Fibroblast of the conjunctiva (primary cell): ENCODE measurements around the gene TBXAS1.
"Not testable (repeated sequence)": the region's sequence is repeated elsewhere in the genome, so short reads cannot be mapped to it uniquely, and the experiment has no call there.

Source experiments
- DNase-seq: peaks from one replicate; pipeline ENCODE4 v3.0.0-alpha.2; 2010; ENCODE audit warnings: low read depth

Gene TBXAS1

DNA sequence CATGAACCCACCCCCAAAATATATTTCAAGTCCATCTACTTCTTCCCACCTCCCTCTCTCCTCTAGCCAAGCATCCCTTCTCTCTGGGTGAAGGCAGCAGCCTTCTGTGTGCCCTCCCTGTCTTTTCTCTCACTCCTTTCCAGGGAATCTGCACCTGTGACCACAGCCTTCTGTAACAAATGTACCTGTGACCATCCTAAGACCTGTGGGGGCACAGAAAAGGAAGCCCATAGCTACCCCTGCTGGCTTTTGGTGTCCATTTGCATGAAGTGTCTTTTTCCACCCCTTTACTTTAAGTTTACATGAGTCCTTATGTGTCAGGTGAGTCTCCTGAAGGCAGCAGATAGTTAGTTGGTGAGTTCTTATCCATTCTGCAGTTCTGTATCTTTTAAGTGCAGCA is 2.0 kb upstream of the TBXAS1 start:
- DNase-seq: no peak

DNA sequence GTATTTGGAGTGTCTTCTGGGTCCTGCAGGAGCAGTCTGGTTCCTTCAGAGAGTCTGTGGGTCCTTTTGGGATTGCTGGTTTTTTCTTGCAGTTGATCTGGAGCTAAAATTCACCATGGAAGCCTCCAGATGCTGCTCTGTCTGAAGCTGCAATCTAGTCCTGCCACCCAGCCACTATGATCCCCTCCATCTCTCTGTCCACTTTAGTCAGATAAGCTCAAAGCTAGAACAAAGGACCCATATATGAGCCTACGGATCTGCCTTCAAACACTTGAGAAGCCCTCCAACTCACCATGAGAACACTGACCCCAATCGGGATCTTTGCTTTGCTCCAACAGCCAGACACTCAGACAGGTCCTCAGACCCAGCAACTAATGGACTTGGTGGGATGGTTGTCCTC is 618 bp upstream of the TBXAS1 start:
- DNase-seq: no peak

DNA sequence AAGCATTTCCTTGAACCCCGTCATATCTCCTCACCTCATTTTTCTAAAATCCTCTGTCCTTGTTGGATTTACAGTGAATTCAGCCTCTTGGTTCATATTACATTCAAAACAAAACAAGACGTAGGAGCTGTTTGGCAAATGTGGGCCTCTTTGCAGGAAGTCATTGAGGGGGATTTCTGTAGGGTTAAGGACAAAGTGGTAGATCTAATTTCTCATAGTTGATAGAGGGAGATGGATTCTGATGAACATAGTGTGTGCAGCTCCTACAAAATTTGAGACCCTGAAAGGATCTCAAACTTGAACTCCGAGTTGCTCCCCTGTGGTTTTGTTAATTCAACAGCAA is 682 bp downstream of the TBXAS1 start:
- no peak for DNase-seq

DNA sequence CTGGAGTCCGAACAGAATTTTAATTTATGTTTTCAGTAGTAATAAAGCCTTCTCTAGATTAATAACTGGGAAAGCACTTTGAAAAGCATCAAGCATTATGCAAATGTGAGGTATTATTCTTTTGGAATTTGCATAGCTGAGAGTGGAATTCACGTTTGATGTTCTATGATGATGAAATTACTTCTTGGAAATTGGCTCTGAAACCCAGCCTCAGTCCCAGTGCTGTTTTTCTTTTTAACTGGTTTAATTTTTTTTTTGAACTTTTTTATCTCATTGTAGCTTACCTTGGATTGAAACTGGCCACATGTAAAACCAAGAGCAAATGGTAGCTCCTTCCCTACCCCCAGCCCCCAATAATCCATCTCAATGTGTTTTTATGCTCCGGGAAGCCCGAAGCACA is 1.2 kb downstream of the TBXAS1 start:
- no peak for DNase-seq

DNA sequence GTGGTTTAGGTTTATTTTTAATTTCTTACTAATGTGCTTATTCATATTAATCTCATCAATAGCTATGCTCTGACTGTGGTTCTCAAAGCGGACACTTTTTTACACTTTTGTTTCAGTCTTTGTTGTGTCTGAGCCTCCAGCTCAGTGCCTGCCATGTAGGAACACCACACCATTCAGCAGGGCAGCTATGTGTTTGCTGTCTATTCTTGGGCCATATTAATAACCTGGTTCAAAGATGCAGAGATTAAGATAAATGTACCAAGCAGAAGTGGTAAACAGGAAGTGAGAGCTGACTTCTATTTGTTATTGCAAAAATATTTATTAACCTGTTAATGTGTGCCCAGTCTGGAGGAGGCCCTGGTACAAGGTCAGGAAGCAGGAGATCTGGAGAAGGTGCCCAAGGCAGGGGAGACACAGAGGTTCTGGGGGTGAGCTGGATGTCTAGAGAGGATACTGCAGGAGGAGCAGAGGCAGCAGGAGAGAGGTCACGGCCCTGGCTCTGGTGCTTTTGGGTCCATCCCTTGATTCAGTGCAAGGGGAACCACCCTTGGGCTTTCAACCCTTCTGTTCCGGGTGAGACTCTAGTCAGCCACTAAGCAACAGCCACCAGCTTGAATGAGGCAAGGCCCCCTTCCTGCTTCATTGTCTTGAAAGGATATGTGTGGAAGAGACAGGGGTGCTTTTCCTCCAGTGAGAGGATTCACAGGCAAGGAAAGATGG is 1.9 kb downstream of the TBXAS1 start:
- no peak for DNase-seq

DNA sequence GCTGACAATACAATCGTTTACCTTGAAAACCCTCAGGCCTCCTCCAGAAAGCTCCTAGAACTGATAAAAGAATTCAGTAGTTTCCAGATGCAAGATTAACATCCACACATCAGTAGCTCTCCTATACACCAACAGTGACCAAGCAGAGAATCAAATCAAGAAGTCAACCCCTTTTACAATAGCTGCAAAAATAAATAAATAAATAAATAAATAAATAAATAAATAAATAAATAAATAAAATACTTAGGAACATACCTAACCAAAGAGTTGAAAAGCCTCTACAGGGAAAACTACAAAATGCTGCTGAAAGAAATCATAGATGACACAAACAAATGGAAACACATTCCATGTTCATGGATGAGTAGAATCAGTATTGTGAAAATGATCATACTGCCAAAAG is 6.8 kb downstream of the TBXAS1 start:
- DNase-seq: not testable (repeated sequence)

DNA sequence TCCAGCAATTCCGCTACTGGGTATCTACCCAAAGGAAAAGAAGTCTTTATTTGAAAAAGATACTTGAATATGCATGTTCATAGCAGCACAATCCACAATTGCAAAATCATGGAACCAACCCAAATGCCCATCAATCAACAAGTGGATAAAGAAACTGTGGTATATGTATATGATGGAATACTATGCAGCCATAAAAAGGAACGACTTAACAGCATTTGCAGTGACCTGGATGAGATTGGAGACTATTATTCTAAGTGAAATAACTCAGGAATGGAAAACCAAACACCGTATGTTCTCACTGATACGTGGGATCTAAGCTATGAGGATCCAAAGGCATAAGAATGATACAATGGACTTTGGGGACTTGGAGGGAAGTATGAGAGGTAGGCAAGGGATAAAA is 8.2 kb downstream of the TBXAS1 start:
- DNase-seq: not testable (repeated sequence)

DNA sequence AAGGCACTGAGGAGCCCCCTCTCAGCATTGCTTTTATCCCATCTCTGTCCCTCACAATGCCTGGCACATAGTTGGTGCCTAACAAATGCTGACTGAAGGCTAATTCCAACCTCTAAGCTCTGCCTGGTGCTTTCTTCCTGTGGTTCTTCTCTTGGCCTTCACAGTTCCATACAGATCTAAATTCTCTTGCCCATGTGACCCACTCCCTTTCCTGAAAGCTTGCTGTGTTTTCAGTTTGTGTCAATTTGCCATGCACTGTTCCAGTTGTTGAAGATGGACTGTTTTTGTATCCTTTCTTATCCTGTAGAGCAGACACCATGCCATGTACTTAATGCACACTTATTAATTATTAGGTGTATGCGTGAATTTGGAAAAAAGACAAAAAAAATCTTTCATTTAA is 9.2 kb downstream of the TBXAS1 start:
- no peak for DNase-seq

DNA sequence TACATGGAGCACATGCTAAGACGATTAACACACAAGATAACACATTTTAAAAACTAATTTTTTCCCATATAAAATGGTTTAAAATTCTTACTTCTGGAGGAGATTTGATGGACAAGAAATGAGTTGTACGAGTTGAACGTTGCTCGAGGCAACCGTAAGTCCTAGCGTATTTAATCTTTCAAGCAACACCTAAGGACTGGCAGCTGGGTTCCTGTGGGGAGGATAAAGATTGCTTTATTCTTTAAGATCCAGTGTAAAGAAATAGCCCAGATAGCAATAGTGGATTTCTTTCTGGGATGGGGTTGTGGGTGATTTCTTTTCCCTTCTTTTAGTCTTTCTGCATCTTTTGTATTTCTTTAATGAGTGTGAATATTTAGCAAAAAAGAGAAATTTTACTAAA is 9.8 kb downstream of the TBXAS1 start:
- DNase-seq: no peak

DNA sequence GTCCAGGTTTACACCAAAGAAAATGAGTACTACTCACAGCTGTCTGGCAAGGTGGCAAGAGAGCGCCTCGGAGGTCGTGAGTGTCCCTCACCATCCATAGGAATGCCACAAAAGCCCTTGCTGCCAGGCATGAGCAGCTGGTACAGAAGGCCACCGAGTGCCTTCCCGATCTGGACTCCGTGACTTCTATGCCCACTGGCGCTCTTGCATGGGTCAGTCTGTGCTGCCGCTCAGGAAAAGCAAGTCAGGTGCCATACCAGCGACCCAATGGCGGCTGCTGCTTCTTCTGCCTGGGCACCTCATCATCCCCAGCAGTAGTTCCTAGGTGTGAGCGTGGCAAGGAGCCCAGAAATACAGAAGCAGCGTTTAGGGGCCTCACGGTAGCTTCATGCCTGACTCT is 11.7 kb downstream of the TBXAS1 start:
- no peak for DNase-seq

DNA sequence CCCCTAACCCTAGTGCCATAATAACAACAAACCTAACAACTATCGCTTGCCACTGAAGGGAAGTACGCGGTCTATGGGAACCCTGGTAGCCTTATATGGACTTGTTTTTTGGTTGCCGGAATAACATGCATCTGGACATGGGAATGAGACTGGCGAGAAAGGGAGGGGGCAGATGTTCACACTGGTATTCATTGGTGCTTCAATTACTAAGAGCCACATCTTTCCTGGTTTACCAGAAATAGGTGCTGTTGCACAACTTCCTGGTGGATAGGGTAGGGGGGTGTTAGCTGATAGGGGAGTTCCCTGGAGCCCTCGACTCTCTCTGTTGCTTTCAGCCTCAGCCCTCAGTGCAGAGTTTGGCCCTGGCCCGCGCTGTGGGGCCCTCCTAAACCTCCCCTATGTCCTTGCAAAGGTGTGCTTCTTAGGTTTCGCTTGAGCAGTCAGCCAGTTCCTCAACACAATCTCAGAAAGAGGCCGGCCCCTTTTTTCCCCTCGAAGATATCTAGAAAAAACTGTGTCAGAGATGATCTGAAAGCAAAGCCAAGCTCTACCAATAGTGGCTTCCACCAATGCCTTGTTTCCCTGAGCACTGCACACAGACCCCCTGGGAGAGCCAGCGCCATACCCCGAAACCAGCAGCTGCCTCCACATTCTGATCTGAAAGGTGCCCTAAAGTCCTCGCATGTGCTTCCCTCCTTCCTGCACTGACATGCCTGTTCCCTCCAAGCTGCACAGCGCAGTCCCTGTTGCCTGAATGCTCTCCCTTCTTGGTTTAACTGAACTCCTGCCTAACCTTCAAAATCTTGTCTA is 13.5 kb downstream of the TBXAS1 start:
- DNase-seq: no peak

DNA sequence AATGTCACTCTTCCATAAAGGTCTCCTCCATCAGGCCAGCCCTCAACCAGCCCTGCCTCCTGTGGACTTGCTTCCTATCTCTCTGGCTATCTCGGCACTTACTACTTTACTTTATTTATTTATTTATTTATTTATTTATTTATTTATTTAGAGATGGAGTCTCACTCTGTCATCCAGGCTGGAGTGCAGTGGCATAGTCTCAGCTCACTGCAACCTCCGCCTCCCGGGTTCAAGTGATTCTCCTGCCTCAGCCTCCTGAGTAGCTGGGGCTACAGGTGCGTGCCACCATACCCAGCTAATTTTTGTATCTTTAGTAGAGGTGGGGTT is 14.1 kb downstream of the TBXAS1 start:
- not testable (repeated sequence) for DNase-seq

DNA sequence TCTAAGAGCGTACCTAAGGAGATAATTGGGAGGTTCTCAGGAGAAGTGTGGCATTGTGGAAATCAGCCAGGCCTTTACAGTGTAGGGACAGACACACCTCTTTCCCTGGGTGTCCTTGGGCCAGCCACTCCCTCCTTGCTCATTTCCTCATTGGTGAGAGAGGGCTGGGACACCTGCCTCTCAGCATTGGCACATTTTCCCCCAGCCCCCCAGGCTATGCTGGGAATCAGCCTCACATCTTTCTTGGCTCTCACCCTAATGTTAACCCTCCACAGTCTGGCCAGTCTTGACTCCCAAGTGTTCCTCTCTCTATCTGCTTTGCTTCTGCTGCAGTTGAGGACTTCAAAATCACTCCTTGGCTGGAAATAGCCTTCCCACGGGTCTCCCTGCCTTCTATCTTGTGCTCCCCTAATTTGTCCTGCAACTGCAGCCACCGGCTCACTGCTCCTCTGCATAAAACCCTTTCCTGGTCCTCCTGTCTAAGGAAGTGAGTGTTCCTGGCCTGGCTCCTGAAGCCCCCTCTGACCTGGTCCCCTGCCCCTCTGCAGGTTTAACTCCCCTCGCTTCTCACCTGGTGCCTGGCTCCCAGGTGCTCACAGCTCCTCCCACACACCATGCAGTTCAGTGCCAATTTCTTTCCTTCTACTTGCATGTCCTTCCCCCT is 15.8 kb downstream of the TBXAS1 start:
- DNase-seq: no peak

DNA sequence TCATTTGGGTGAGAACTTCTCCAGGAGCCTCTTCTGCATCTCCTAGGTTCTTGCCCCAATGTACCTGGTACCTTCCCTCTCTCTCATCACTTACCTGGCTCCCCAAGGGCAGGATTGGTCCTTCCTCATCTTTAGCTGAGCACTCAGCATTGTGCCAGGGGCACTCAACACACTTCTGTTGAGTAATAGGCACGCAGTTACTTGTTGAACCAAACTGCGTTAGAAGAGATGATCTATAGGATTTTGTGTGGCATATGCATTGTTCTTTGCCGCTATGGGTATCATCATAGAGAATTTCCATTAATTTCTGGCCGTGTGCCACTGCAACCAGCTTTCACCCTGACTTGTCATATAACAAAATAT is 16.4 kb downstream of the TBXAS1 start:
- DNase-seq: no peak

DNA sequence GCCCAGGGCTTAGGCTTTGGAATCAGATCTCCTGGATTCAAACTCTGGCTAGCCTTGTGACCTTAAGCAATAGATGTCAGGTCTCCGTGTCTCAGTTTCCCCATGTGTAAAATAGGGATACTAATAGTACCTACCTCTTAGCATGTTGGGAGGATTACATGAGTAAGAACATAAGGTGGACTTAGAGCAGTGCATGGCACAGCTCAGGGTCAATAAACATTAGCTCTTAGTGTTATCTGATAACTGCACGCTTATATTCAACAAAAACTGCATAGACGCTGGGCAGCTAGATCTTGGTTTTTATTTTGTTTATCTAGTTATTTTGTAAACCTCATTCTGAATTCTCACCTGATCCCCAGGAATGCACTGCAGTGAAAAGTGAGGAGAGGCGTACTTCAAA is 17.2 kb downstream of the TBXAS1 start:
- DNase-seq: no peak

DNA sequence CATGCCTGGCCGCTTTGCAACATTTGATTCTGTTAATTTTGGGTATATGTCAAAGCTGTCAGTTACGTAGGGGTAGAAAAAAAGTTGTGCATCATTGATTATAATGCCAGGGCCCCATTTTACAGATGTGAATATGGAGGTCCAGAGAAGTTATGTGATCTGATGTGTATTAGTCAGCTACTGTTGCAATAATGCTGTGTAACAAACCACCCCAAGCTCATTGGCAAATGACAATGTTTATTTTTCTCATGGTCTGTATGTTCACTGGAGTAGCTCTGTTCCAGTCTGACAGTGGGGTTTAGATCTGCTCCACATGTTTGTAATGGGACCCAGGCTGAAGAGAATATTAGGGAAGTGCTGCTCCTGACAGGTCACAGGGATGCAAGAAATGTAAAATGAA is 19.2 kb downstream of the TBXAS1 start:
- DNase-seq: no peak

DNA sequence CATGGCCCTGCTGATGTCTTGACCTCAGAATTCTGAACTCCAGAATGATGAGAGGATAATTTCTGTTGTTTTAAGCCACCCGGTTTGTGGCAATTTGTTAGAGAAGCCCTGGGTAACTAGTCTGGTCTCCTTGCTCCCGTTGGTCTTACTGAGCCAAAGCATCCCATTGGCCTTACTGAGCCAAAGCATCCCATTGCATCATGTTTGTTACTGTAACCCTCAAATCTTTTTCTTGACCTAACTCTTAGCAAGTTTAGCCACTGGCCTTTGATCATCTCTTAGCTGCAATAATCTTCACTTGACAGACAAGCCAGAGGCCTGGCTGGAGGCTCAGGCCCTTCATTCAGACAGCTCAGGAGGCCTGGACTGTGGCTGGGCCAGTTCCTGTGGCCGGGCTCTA is 21.8 kb downstream of the TBXAS1 start:
- DNase-seq: peak; percentile 39

DNA sequence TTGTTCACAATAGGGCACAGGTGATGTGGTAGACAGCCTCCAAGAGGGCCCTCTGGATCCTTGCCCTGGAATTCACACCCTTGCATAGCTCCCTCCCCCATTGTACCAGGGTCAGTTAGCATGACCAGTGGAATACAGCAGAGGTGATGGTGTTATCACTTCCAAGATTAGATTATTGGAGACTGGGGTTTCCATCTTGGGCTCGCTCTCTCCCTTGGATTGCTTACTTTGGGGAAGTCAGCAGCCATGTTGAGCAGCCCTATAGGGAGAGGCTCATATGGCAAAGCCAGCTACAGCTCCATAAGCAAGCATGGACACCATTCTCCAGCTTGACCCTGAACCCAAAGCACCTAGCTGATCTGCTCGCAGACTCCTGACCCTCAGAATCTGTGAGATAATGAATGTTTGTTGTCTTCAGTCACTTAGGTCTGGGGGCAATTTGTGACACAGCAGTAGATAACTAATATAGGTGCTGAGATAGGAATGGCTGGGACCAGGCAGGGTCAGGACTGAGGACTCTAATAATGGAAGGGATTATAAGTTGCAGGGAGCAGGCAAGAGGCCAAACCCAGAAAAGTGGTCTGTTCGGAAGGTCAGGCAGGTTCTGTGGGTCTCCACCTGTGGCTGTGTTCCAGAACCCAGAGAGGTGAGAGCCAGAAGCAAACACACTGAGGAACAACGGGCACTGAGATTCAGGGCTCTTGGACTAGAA is 22.9 kb downstream of the TBXAS1 start:
- no peak for DNase-seq

DNA sequence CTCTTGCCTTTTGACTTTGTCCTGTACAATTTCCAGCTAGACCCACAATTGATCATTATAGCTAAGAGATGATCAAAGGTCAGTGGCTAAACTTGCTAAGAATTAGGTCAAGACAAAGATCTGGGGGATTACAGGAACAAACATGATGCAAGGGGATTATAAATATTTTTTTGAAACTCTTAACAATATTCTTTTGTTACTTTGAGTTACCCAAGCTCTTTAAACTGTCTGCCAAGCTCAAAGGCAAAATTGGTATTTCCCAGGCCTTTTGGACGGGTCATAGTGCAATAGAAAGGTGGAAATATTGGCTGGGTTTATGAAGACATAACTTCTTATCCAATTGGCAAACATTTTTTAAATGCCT is 23.4 kb downstream of the TBXAS1 start:
- no peak for DNase-seq

DNA sequence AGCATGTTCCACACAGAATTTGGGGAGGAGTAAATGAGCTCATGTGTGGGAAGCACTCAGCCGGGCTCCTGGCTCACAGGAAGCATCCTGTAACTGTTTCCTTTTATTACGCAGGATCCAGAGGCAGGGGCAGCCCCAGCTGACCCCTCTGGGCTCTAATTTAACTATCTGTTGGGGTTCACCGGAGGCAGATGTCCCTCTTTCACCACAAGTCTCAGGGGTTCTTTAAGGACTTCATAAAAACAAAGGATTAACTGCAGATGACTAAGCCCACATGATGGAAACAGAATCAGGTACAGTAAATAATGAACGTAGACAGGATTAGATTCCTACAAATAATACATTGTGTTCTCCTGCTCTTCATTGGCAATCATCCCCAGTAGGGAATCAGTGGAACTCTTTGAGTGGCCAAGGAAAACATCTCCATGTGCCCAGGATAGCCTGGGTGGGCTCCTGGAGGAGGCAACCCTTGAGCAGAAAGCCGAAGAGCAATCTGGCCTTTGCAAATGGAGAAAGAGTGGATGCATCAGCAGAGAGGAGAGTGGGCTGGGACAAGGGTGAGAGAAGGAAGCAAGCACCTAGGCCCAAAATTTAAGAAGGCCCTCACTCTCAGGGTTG is 24.6 kb downstream of the TBXAS1 start:
- peak; percentile 98 for DNase-seq

DNA sequence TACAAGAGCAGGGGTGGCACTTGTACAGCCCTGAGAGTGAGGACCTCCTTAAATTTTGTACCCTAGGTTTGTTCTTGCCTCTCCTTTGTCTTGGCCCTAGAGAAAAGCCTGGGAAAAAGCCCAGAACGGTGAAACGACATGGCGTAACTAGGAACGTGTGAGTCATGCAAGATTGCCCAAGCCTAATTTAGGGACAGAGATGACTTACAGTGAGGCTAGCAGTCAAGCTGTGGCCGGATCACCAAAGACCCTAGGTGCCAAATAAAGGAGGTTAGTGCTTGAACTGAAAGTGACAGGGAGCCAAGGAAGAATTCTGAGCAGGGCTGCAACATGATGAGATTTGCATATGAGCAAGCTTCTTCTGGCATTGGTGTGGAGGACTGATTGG is 25.1 kb downstream of the TBXAS1 start:
- peak; percentile 95 for DNase-seq

DNA sequence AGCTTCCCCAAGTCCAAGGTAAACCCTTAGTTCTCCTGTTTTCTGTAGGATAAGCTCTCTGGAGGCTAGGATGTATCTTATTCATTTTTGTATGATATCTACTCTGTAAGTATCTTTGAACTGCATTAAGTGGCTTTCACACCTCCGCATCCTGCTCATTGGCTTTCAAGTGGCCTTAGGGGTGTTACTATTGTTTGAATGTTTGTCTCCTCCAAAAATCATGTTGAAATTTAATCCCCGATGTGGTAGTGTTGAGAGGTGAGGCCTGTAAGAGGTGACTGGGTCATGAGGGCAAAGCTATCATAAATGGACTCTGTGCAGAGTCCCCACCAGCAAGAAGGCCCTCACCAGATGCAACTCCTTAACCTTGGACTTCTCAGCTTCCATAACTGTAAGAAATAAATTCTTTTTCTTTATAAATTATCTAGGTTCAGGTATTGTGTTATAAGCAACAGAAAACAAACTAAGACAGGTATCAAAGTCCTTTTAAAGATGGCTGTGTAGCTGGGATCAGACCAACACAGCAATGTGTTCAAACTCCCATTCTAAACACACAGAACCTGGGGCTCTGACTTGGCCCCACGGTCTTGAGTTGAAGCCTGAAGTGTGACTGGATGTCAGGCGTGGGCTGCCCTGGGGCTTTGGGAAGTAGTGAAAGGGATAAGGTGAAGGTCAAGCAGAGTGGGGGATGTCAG is 25.9 kb downstream of the TBXAS1 start:
- no peak for DNase-seq
